Ectodermal cell (in vitro differentiated cells): ENCODE measurements around the gene PAM.
A peak's percentile ranks its signal among the peaks of the same experiment; 100 is the strongest.

Experiments used
- H3K27ac ChIP-seq: 2 replicates; pipeline ENCODE4 v1.7.0; 2013; ENCODE audit warnings: mild to moderate bottlenecking, low read depth, low read length; ENCODE audit not compliant: insufficient read depth, poor library complexity, severe bottlenecking
- H3K27me3 ChIP-seq: 2 replicates; pipeline ENCODE4 v1.7.0; 2013; ENCODE audit warnings: mild to moderate bottlenecking, low read length; ENCODE audit not compliant: insufficient read depth, control insufficient read depth, poor library complexity, severe bottlenecking
- H3K36me3 ChIP-seq: one replicate; pipeline ENCODE4 v1.7.0; 2013; ENCODE audit warnings: low read length; ENCODE audit not compliant: control insufficient read depth, insufficient read depth
- H3K4me1 ChIP-seq: one replicate; pipeline ENCODE4 v1.7.0; 2013; ENCODE audit warnings: low read length; ENCODE audit not compliant: control insufficient read depth, insufficient read depth
- H3K4me3 ChIP-seq: 2 replicates; pipeline ENCODE4 v1.7.0; 2013; ENCODE audit warnings: low read depth, low read length, control low read depth; ENCODE audit not compliant: insufficient read depth
- H3K9me3 ChIP-seq: 2 replicates; pipeline ENCODE4 v1.7.0; 2013; ENCODE audit warnings: mild to moderate bottlenecking, low read length, moderate library complexity; ENCODE audit not compliant: control insufficient read depth
- WGBS, 2 experiments: methylation state at CpG; one replicate each; pipeline ENCODE4 v1.1.7; 2013; ENCODE audit warnings: missing lambda C conversion rate in 2 of 2; 5-methylcytosine and 5-hydroxymethylcytosine counted together

Gene PAM

GRCh38 chr5:102722931-102723330 is 32.2 kb upstream of the PAM start:
- no peak overlapping the region for H3K4me3 ChIP-seq
- H3K27me3 ChIP-seq: no peaks in the 10 kb centered on the region
- no peaks in the 10 kb centered on the region for H3K36me3 ChIP-seq
- H3K9me3 ChIP-seq: no peaks in the 10 kb centered on the region
- no peaks in the 10 kb centered on the region for H3K4me1 ChIP-seq
- no peak overlapping the region for H3K27ac ChIP-seq
- 93 to 95% methylated on average over 4 of the region's 4 CpGs for WGBS, 2 experiments

GRCh38 chr5:102731693-102732092 is 23.4 kb upstream of the PAM start:
- Histone ChIP-seq H3K9me3 (no peaks in the 10 kb centered on the region), H3K36me3 (no peaks in the 10 kb centered on the region), H3K27ac (no peak overlapping the region), H3K4me1 (peaks cover 5% of the 10 kb centered on the region), H3K27me3 (no peaks in the 10 kb centered on the region), H3K4me3 (no peak overlapping the region)
- WGBS, 2 experiments: 100% methylated on average over 1 of the region's 1 CpG; no CpG with 5 or more reads in 1 of the 2 experiments

DNA sequence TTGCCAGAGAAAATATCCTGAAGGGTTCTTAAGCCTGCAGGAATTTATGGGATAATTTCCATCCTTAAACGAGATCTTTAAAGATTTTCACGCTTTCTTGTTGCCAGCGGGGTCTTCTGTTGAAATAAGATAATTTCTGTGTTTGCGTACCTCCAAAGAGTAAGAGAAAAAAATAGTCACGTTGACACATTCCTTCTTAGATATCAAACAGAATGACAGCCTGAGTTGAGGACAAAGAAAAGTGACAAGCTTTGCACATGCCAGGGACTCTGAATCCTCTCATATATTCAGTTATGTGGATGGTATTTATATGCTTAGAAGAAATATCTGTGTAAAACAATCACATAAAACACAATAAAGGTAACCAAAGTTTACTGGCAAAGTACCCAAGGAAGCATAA is 21.6 kb upstream of the PAM start:
- Histone ChIP-seq H3K36me3 (no peaks in the 10 kb centered on the region), H3K4me3 (no peak overlapping the region), H3K9me3 (no peaks in the 10 kb centered on the region), H3K27me3 (no peaks in the 10 kb centered on the region), H3K27ac (no peak overlapping the region), H3K4me1 (peaks cover 5% of the 10 kb centered on the region)
- 90 to 94% methylated on average over 4 to 5 of the region's 5 CpGs for WGBS, 2 experiments

- 94 to 100% methylated on average over 1 of the region's 1 CpG for WGBS, 2 experiments
- no peaks in the 10 kb centered on the region for H3K9me3 ChIP-seq
- H3K27me3 ChIP-seq: no peaks in the 10 kb centered on the region
- H3K4me1 ChIP-seq: peaks cover 10% of the 10 kb centered on the region
- no peaks in the 10 kb centered on the region for H3K36me3 ChIP-seq
- no peak overlapping the region for H3K4me3 ChIP-seq
- H3K27ac ChIP-seq: no peak overlapping the region
Observed at GRCh38 chr5:102737161-102737560, 17.9 kb upstream of the PAM start.

DNA sequence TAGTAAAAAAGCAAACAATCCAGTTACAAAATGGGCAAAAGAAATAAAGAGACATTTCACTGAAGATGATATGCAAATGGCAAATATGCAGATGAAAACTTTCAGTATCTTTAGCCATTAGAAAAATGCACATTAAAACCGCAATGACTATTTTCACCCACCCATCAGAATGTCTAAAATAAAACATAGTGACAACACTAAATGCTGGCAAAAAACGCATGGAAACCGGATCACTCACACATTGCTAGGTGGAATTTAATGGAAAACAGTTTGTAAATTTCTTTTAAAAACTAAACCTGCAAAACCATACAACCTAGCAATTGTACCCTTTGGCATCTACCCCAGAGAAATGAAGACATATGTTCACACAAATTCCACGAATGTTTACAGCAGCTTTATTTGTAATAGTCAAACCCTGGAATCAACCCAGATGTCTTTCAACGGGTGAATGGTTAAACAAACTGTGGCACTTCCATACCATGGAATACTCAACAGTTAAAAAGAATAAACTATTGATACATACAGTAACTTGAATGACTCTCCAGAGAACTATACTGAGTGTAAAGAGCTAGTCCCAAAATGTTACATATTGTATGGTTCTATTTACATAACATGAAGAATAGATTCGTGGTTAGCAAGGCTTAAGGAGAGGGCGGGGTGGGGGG is 17.2 kb upstream of the PAM start:
- Histone ChIP-seq H3K27me3 (no peaks in the 10 kb centered on the region), H3K36me3 (no peaks in the 10 kb centered on the region)
- 82 to 96% methylated on average over 6 to 7 of the region's 7 CpGs for WGBS, 2 experiments

DNA sequence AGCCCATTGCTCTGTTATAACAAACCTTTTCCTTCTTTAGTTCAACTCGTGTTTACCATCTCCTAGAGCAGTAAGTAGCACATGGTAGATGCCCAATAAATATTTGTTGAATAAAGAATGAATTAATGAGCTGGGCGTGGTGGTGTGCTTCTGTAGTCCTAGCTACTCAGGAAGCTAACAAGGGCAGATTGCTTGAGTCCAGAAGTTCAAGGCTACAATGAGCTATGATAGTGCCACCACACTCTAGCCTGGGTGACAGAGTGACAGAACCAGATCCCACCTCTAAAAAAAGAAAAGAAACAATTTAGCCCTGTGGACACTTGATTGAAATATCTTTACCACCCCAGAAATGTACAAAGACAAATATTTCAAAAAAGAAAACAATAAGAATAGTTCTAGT is 14.6 kb upstream of the PAM start:
- WGBS, 2 experiments: 80 to 98% methylated on average over 2 of the region's 2 CpGs
- no peak overlapping the region for H3K4me3 ChIP-seq

More for the DNA sequence above, 17.2 kb upstream of the PAM start:
- H3K27ac ChIP-seq: no peak overlapping the region
- H3K9me3 ChIP-seq: no peaks in the 10 kb centered on the region
- no peak overlapping the region for H3K4me3 ChIP-seq
- peaks cover 16% of the 10 kb centered on the region for H3K4me1 ChIP-seq

GRCh38 chr5:102742215-102742614 is 12.9 kb upstream of the PAM start:
- peak overlapping the region; percentile 17 for H3K27ac ChIP-seq
- no peaks in the 10 kb centered on the region for H3K36me3 ChIP-seq
- H3K27me3 ChIP-seq: no peaks in the 10 kb centered on the region
- H3K9me3 ChIP-seq: no peaks in the 10 kb centered on the region
- H3K4me3 ChIP-seq: no peak overlapping the region
- H3K4me1 ChIP-seq: peaks cover 27% of the 10 kb centered on the region
- 3 to 10% methylated on average over 3 of the region's 3 CpGs for WGBS, 2 experiments

More for the DNA sequence above, 14.6 kb upstream of the PAM start:
- no peaks in the 10 kb centered on the region for H3K9me3 ChIP-seq
- no peak overlapping the region for H3K27ac ChIP-seq
- H3K36me3 ChIP-seq: no peaks in the 10 kb centered on the region
- H3K27me3 ChIP-seq: no peaks in the 10 kb centered on the region
- peaks cover 27% of the 10 kb centered on the region for H3K4me1 ChIP-seq

- Histone ChIP-seq H3K4me1 (peaks cover 27% of the 10 kb centered on the region), H3K4me3 (no peak overlapping the region), H3K9me3 (no peaks in the 10 kb centered on the region), H3K36me3 (no peaks in the 10 kb centered on the region), H3K27ac (no peak overlapping the region), H3K27me3 (no peaks in the 10 kb centered on the region)
- 71 to 81% methylated on average over 4 of the region's 4 CpGs for WGBS, 2 experiments
Observed at GRCh38 chr5:102743900-102744299, 11.2 kb upstream of the PAM start.

DNA sequence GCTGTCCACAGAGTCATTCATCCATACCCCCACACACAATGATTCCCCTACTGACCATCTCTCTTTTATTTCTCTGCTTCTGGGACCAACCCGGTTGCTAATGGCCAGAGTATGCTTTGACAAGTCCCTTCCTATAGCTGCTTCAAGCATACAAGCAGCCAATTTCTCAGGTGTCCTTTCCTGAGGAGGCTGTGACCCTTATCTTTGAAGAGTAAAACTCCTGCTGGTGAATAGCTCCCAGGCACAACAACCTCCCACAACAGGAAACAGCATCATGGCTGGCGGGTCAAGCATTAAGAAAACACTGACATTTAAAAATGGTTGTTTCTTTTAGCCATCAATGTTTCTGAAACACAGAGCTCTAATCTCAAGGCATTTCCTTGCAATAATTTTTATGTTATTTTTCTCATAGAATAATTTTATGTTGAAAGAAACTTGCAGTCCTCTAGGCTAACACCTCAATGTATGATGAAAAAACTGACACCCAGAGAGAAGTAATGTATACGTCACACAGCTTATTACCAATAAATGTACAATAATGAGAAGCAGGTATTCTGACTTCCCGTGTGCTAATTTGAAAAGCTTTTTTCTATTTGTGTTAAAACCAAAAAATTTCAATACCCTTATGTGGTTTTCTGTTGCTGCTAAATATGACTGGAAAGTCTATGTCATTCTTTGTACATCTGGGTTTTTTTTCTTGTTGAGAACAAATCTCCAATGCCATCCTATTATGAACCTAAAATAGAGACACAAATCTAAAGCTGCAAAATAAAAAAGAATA is 7.5 kb upstream of the PAM start:
- Histone ChIP-seq H3K36me3 (no peaks in the 10 kb centered on the region), H3K27me3 (no peaks in the 10 kb centered on the region), H3K9me3 (no peaks in the 10 kb centered on the region), H3K27ac (no peak overlapping the region), H3K4me1 (peaks cover 20% of the 10 kb centered on the region), H3K4me3 (no peak overlapping the region)
- WGBS, 2 experiments: 88 to 94% methylated on average over 2 to 4 of the region's 4 CpGs

DNA sequence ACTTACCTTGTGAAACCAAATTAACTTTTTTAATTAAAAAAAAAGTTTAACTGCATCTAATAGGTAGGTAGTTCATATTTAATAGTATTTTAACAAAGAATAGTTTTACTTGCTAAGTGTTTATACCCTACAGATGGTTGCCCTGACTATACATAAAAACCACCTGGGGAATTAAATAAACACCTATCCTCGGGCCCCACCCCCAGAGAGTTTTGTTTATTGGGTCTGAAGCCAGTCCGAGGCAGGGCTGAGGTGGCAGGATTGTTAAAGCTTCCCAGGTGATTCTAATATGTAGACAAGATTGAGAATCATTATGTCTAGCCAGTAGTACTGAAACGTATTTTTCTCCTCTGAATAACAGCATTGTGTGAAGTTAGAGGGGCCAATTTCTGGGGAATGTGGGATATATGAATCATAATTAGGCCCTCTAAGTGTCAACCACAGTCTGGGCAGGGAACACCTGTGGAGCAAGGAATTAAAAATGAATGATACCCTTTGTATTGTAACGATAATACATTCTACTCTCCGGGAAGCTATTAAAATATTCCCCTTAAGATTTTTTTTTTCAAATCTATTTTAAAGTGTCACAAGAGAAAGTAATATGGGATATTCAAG is 5.6 kb upstream of the PAM start:
- no peaks in the 10 kb centered on the region for H3K9me3 ChIP-seq
- H3K27me3 ChIP-seq: peaks cover 16% of the 10 kb centered on the region
- H3K4me1 ChIP-seq: peaks cover 3% of the 10 kb centered on the region
- H3K36me3 ChIP-seq: no peaks in the 10 kb centered on the region
- no peak overlapping the region for H3K4me3 ChIP-seq
- WGBS, 2 experiments: 75 to 78% methylated on average over 3 to 4 of the region's 5 CpGs
- no peak overlapping the region for H3K27ac ChIP-seq
